MCF 10A (cell line): ENCODE results near the gene ZNF407. TPM values are rescaled to one million over a fixed set of nuclear protein-coding genes. Genes with fewer than 3 reads are reported as not detected.

Experiments used
- BruUV-seq: library from RNA; stranded (reverse); fragments of 400-500 nt; replicated peaks from 2 replicates; lab custom pipeline; 2021; lab: Mats Ljungman, UMichigan
- CTCF ChIA-PET: fragments of 300-600 bp; sonication (Branson Sonifier 250); formaldehyde crosslinking; extraction: SDS; loops from one replicate; lab custom pipeline; 2021; ENCODE audit warnings: antibody characterized with exemption, inconsistent platforms; lab: Yijun Ruan, JAX
- POLR2A ChIA-PET: fragments of 300-600, 350-650 bp; sonication (Branson Sonifier 250); formaldehyde crosslinking; extraction: SDS; loops from one replicate; lab custom pipeline; 2020; ENCODE audit warnings: antibody characterized with exemption, inconsistent platforms; lab: Yijun Ruan, JAX
- DNase-seq: peaks from one replicate; pipeline ENCODE4 v3.0.0-alpha.2; 2018; ENCODE audit not compliant: unreplicated experiment
- H3K27ac Mint-ChIP-seq: one replicate; pipeline ENCODE4 v1.8.0; 2022; ENCODE audit warnings: mild to moderate bottlenecking, low read depth, mixed read lengths; ENCODE audit not compliant: unreplicated experiment
- H3K27me3 Mint-ChIP-seq: one replicate; pipeline ENCODE4 v1.8.0; 2022; ENCODE audit warnings: mixed read lengths; ENCODE audit not compliant: insufficient read depth, unreplicated experiment
- H3K36me3 Mint-ChIP-seq: one replicate; pipeline ENCODE4 v1.8.0; 2022; ENCODE audit warnings: mild to moderate bottlenecking, moderate library complexity, mixed read lengths; ENCODE audit not compliant: insufficient read depth, unreplicated experiment
- H3K4me1 Mint-ChIP-seq: one replicate; pipeline ENCODE4 v1.8.0; 2022; ENCODE audit warnings: mixed read lengths; ENCODE audit not compliant: insufficient read depth, unreplicated experiment
- H3K4me3 Mint-ChIP-seq: one replicate; pipeline ENCODE4 v1.8.0; 2022; ENCODE audit warnings: mild to moderate bottlenecking, moderate library complexity, mixed read lengths; ENCODE audit not compliant: unreplicated experiment
- H3K9me3 Mint-ChIP-seq: one replicate; pipeline ENCODE4 v1.8.0; 2022; ENCODE audit warnings: mixed read lengths; ENCODE audit not compliant: unreplicated experiment
- intact Hi-C: fragments of 100-400 bp; cut with micrococcal nuclease; formaldehyde crosslinking; loops from 2 replicates; pipeline ENCODE4 v1.14.1; 2022
- total RNA-seq: library from RNA; stranded (reverse); gene quantifications from 2 replicates; pipeline ENCODE4 v1.2.3, GENCODE V29; 2022
- TF ChIP-seq, protein P1 (sequence below): fragments of 200-600 bp; IDR thresholded peaks from one replicate; pipeline ENCODE4 v1.8.0; 2022; ENCODE audit warnings: antibody characterized with exemption, mild to moderate bottlenecking; ENCODE audit not compliant: unreplicated experiment

Gene ZNF407
- total RNA-seq, 1 experiment from 2014 or later, result 9.5 TPM

DNA sequence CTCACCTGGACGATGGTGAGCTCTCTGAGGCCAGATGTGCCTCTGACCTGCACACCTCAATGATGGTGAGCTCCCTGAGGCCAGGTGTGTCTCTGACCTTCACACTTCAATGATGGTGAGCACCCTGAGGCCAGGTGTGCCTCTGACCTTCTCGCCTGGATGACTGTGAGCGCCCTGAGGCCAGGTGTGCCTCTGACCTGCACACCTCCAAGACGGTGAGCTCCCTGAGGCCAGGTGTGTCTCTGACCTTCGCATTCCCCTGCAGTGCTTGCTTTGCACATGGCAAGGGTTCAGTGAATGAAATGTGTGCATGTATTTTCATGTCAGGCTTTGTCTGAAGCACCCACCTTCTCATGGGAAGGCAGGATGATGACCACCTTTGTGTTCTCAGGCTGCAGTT, 515.8 kb downstream of the ZNF407 start:
- no TSS peak for BruUV-seq
- TF ChIP-seq, protein P1, sequence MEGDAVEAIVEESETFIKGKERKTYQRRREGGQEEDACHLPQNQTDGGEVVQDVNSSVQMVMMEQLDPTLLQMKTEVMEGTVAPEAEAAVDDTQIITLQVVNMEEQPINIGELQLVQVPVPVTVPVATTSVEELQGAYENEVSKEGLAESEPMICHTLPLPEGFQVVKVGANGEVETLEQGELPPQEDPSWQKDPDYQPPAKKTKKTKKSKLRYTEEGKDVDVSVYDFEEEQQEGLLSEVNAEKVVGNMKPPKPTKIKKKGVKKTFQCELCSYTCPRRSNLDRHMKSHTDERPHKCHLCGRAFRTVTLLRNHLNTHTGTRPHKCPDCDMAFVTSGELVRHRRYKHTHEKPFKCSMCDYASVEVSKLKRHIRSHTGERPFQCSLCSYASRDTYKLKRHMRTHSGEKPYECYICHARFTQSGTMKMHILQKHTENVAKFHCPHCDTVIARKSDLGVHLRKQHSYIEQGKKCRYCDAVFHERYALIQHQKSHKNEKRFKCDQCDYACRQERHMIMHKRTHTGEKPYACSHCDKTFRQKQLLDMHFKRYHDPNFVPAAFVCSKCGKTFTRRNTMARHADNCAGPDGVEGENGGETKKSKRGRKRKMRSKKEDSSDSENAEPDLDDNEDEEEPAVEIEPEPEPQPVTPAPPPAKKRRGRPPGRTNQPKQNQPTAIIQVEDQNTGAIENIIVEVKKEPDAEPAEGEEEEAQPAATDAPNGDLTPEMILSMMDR, result no peak
- ChIA-PET POLR2A (no interaction called here), CTCF (interaction anchor here (0.8 kb wide), 1 partner anchor 10 kb away, joined by 3 read pairs; no protein-coding TSS in a partner anchor)
- intact Hi-C loops, result no loop called here
- H3K9me3 Mint-ChIP-seq, result no peaks in the 10 kb centered on the region
- H3K4me3 Mint-ChIP-seq, result no peak overlapping the region
- no peak for DNase-seq
- no peaks in the 10 kb centered on the region for H3K27me3 Mint-ChIP-seq
- no peak overlapping the region for H3K27ac Mint-ChIP-seq
- H3K4me1 Mint-ChIP-seq, result no peaks in the 10 kb centered on the region
- no peaks in the 10 kb centered on the region for H3K36me3 Mint-ChIP-seq

DNA sequence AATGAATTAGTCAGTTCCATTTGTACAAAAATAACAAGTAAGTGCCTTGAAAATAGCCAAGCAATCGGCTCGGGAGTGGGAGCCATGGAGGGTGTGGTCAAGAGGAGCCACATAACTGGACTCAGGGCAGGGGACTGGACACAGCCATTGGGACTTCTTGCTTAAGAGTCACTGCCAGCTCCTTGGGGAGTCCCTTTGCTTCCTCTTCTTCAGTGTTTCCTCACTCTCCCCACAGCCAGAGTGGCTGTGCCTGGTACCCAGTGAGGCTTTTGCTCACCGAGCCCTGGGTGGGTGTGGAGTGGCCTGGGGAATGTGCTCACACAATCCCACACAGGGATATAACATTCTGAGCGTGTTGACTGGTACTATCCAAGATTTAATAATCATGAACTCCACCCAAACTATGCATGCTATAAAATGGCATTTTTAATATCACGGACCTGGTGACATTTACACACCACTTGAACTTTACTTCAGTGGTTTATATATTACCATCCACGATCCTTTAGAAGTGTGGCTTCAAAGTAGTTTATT, 516.6 kb downstream of the ZNF407 start:
- ChIA-PET POLR2A (interaction anchor here (0.6 kb wide), 1 partner anchor 9 kb away, joined by 3 read pairs; no protein-coding TSS in a partner anchor), CTCF (no interaction called here)
- BruUV-seq, result no TSS peak
- Mint-ChIP-seq H3K27ac (no peak overlapping the region), H3K27me3 (no peaks in the 10 kb centered on the region), H3K36me3 (no peaks in the 10 kb centered on the region), H3K4me1 (no peaks in the 10 kb centered on the region), H3K9me3 (no peaks in the 10 kb centered on the region), H3K4me3 (no peak overlapping the region)
- intact Hi-C loops, result no loop called here
- TF ChIP-seq, protein P1, result no peak
- no peak for DNase-seq

Other genes with a start within 250 kb of the ZNF407 start
- not detected in 2 replicates for gene DIPK1C, start 140.6 kb upstream of the ZNF407 start, total RNA-seq
- 194 and 219 TPM in 2 replicates for gene CNDP2, start 101.5 kb upstream of the ZNF407 start, total RNA-seq
- not detected in 2 replicates for gene CNDP1, start 63.4 kb upstream of the ZNF407 start, total RNA-seq